K562 (cell line): ENCODE results near the gene ARF5. TPM values are rescaled to one million over a fixed set of nuclear protein-coding genes. Genes with fewer than 3 reads are reported as not detected.
A peak's percentile ranks its signal among the peaks of the same experiment; 100 is the strongest.

ENCODE experiments used
- ATAC-seq: fragments of 200-7000 bp; cut with Tn5 transposase; 3 replicates; pipeline ENCODE4 v1.9.1; 2020; ENCODE audit warnings: moderate library complexity
- BruUV-seq: library from RNA; stranded (reverse); fragments of 400-500 nt; replicated peaks from 2 replicates; lab custom pipeline; 2021; lab: Mats Ljungman, UMichigan
- CTCF ChIA-PET: fragments of 300-600 bp; formaldehyde crosslinking; extraction: SDS; loops from one replicate; lab custom pipeline; 2021; ENCODE audit warnings: low intra/inter-chr PET ratio; lab: Yijun Ruan, JAX
- POLR2A ChIA-PET: fragments of 300-600, 350-650 bp; sonication (Branson Sonifier 250); formaldehyde crosslinking; extraction: SDS; loops from one replicate; lab custom pipeline; 2021; ENCODE audit warnings: antibody characterized with exemption, inconsistent platforms; lab: Yijun Ruan, JAX
- DNase-seq, 4 experiments: peaks; one replicate each; pipeline versions ENCODE4 v3.0.0 to v3.0.0-alpha.2; 2011 to 2018; ENCODE audit warnings: low spot score in 3 of 4, mixed read lengths in 3 of 4; ENCODE audit errors: extremely low read depth in 1 of 4
- FAIRE-seq: peaks from 2 replicates; lab custom pipeline; 2011; peaks lifted over from hg19 to GRCh38; lab: Jason Lieb, UNC
- H2AFZ ChIP-seq: 2 replicates; pipeline ENCODE4 v1.6.0; 2011; ENCODE audit warnings: low read depth, low read length, control low read depth, inconsistent platforms
- H3K27ac ChIP-seq: fragments of 200-600 bp; 3 replicates; pipeline ENCODE4 v1.8.0; 2011; ENCODE audit warnings: low read depth, mild to moderate bottlenecking, control low read depth, inconsistent platforms, low read length, moderate library complexity, mixed read lengths; ENCODE audit errors: extremely low read depth
- H3K27me3 ChIP-seq, 2 experiments: fragments of 300-600 bp in 1 of 2; 2 replicates in 1 of 2; 3 replicates in 1 of 2; pipeline versions ENCODE4 v1.6.0 to v1.8.0; 2011; ENCODE audit warnings: inconsistent platforms in 2 of 2, low read length in 2 of 2, mild to moderate bottlenecking in 1 of 2, mixed read lengths in 1 of 2, moderate library complexity in 1 of 2; ENCODE audit not compliant: control insufficient read depth in 2 of 2, insufficient read depth in 2 of 2
- H3K36me3 ChIP-seq: fragments of 300-600 bp; 3 replicates; pipeline ENCODE4 v1.8.0; 2011; ENCODE audit warnings: mild to moderate bottlenecking, low read length, inconsistent platforms; ENCODE audit not compliant: control insufficient read depth, insufficient read depth
- H3K4me1 ChIP-seq, 2 experiments: fragments of 200-600 bp in 1 of 2; replicated peaks in 1 of 2; 2 replicates in 1 of 2; 3 replicates in 1 of 2; pipeline versions ENCODE4 v1.5.1 to v1.8.0; 2011; ENCODE audit warnings: inconsistent platforms in 2 of 2, low read length in 2 of 2, mild to moderate bottlenecking in 1 of 2, mixed read lengths in 1 of 2, moderate library complexity in 1 of 2; ENCODE audit not compliant: control insufficient read depth in 2 of 2, insufficient read depth in 2 of 2
- H3K4me2 ChIP-seq: 2 replicates; pipeline ENCODE4 v1.6.1; 2011; ENCODE audit warnings: low read length, control low read depth, inconsistent platforms, mixed read lengths; ENCODE audit not compliant: insufficient read depth
- H3K4me3 ChIP-seq: fragments of 200-600 bp; sonication (generic), shearing (Covaris generic); 2 replicates; pipeline ENCODE4 v1.5.1; 2016; ENCODE audit warnings: control low read depth, inconsistent platforms
- H3K79me2 ChIP-seq: fragments of 200-600 bp; 3 replicates; pipeline ENCODE4 v1.8.0; 2011; ENCODE audit warnings: low read length, inconsistent platforms; ENCODE audit not compliant: control insufficient read depth, insufficient read depth
- H3K9ac ChIP-seq, 2 experiments: 2 replicates each; pipeline versions ENCODE4 v1.6.0 to v1.6.1; 2011; ENCODE audit warnings: low read depth in 2 of 2, low read length in 2 of 2, control low read depth in 1 of 2, inconsistent platforms in 1 of 2, mild to moderate bottlenecking in 1 of 2, mixed read lengths in 1 of 2; ENCODE audit not compliant: insufficient read depth in 1 of 2
- H3K9me1 ChIP-seq: one replicate; pipeline ENCODE4 v1.6.0; 2011; ENCODE audit warnings: inconsistent platforms, mild to moderate bottlenecking, low read length, moderate library complexity; ENCODE audit not compliant: control insufficient read depth, insufficient read depth
- H3K9me3 ChIP-seq: replicated peaks from 2 replicates; pipeline ENCODE4 v1.5.1; 2011; ENCODE audit warnings: low read depth, low read length, inconsistent platforms; ENCODE audit not compliant: control insufficient read depth, insufficient read depth
- H4K20me1 ChIP-seq: replicated peaks from 2 replicates; pipeline ENCODE4 v1.6.1; 2011; ENCODE audit warnings: low read length, inconsistent platforms, mixed read lengths; ENCODE audit not compliant: control insufficient read depth, insufficient read depth
- ADNP ChIP-seq: fragments of 200-800 bp; sonication (Bioruptor generic); IDR thresholded peaks from 2 replicates; pipeline ENCODE4 v1.6.1; 2016; ENCODE audit warnings: missing genetic modification characterization, missing compliant biosample characterization
- BCOR ChIP-seq: fragments of 450-650 bp; IDR thresholded peaks from 2 replicates; pipeline ENCODE4 v1.6.1; 2016
- CHCHD3 ChIP-seq: fragments of 250-450 bp; sonication (Bioruptor Pico); IDR thresholded peaks from 2 replicates; pipeline ENCODE4 v2.1.2; 2022; ENCODE audit warnings: mild to moderate bottlenecking
- KDM1A ChIP-seq, 2 experiments: fragments of 450-650 bp; IDR thresholded peaks; 2 replicates each; pipeline ENCODE4 v1.6.1; 2016; ENCODE audit warnings: mild to moderate bottlenecking in 2 of 2
- NFYB ChIP-seq: IDR thresholded peaks from 2 replicates; pipeline ENCODE4 v1.6.1; 2011; ENCODE audit warnings: mild to moderate bottlenecking, moderate library complexity; ENCODE audit not compliant: insufficient read length; ENCODE audit errors: extremely low read depth
- RBM25 ChIP-seq: fragments of 200-400 bp; formaldehyde crosslinking; IDR thresholded peaks from 2 replicates; pipeline ENCODE4 v1.6.1; 2018; ENCODE audit warnings: low read length, low read depth, moderate library complexity; ENCODE audit not compliant: severe bottlenecking
- in situ Hi-C: fragments of 300-500 bp; cut with MboI; formaldehyde crosslinking; loops from 4 replicates; pipeline ENCODE4 v1.15.0; 2018; ENCODE audit warnings: inconsistent platforms, mixed read lengths
- intact Hi-C: fragments of 100-400 bp; cut with micrococcal nuclease; formaldehyde crosslinking; loops from 2 replicates; pipeline ENCODE4 v1.14.2; 2022
- polyA plus RNA-seq, 8 experiments: library from polyadenylated mRNA; depleted of rRNA in 4 of 8; stranded (reverse) in 5 of 8; unstranded in 3 of 8; fragments of >200 nt; fragmentation: Nextera tagmentation in 2 of 8; fragmentation: Illumina TruSeq in 1 of 8; extraction: Ambion mirVana in 2 of 8; extraction: Trizol in 1 of 8; gene quantifications; 2 replicates each; pipeline versions ENCODE4 v1.2.1 to v1.2.3, GENCODE V29; 2011 to 2014; ENCODE audit warnings: inconsistent platforms in 1 of 8, missing spikeins in 1 of 8
- total RNA-seq, 7 experiments: library from RNA; depleted of rRNA in 6 of 7; stranded (reverse); fragments of >200 nt in 6 of 7; fragmentation: Illumina TruSeq in 2 of 7; extraction: Trizol in 2 of 7; gene quantifications; 2 replicates each; pipeline versions ENCODE4 v1.2.1 to v1.2.3, GENCODE V29; 2011 to 2021; ENCODE audit warnings: low replicate concordance in 1 of 7
- TF ChIP-seq, protein P1 (sequence below), 2 experiments: fragments of 450-650 bp; IDR thresholded peaks; 2 replicates each; pipeline ENCODE4 v1.6.1; 2016; ENCODE audit warnings: mild to moderate bottlenecking in 2 of 2, borderline replicate concordance in 1 of 2, low read depth in 1 of 2, moderate library complexity in 1 of 2

ARF5 gene
- total and polyA plus RNA-seq, 9 of the 15 experiments (the other 6 are each of a cell fraction or from before 2014, with no cell fraction given) = 8.1 to 290 (median 125) TPM

GRCh38 chr7:127638197-127638596, 50.0 kb downstream of the ARF5 start:
- Histone ChIP-seq H3K4me3 (no peak overlapping the region), H4K20me1 (no peaks in the 10 kb centered on the region), H3K27me3 (peaks cover 12 to 24% of the 10 kb centered on the region in 2 experiments; a peak in 3 of 5 replicates), H3K9ac (no peak overlapping the region), H3K9me3 (no peaks in the 10 kb centered on the region), H3K4me2 (no peak overlapping the region), H3K36me3 (no peaks in the 10 kb centered on the region), H3K4me1 (no peaks in the 10 kb centered on the region), H3K9me1 (no peaks in the 10 kb centered on the region), H3K79me2 (no peaks in the 10 kb centered on the region), H2AFZ (no peak overlapping the region), H3K27ac (no peak overlapping the region)
- CTCF ChIA-PET = no interaction called here
- in situ Hi-C loops (no loop called here), intact Hi-C loops (no loop called here)
- ATAC-seq (no peak), DNase-seq (no peak), FAIRE-seq (no peak)
- POLR2A ChIA-PET = interaction anchor here (0.7 to 2.7 kb wide), 3 partner anchors 9 to 17 kb away, joined by 4 to 16 read pairs (median 4); partner anchors contain the start of gene SND1
- TF ChIP-seq KDM1A (IDR thresholded peaks at IDR 0.05) (0 out of 4 replicates have a peak, but pooled peaks of 1 of the 2 experiments have one; percentile 22), BCOR (peak; percentile 57), ADNP (tag) (peak; percentile 75), NFYB (no peak), CHCHD3 (CRISPR knock-in tag) (no peak), RBM25 (peak; percentile 94)
- TF ChIP-seq, protein P1, sequence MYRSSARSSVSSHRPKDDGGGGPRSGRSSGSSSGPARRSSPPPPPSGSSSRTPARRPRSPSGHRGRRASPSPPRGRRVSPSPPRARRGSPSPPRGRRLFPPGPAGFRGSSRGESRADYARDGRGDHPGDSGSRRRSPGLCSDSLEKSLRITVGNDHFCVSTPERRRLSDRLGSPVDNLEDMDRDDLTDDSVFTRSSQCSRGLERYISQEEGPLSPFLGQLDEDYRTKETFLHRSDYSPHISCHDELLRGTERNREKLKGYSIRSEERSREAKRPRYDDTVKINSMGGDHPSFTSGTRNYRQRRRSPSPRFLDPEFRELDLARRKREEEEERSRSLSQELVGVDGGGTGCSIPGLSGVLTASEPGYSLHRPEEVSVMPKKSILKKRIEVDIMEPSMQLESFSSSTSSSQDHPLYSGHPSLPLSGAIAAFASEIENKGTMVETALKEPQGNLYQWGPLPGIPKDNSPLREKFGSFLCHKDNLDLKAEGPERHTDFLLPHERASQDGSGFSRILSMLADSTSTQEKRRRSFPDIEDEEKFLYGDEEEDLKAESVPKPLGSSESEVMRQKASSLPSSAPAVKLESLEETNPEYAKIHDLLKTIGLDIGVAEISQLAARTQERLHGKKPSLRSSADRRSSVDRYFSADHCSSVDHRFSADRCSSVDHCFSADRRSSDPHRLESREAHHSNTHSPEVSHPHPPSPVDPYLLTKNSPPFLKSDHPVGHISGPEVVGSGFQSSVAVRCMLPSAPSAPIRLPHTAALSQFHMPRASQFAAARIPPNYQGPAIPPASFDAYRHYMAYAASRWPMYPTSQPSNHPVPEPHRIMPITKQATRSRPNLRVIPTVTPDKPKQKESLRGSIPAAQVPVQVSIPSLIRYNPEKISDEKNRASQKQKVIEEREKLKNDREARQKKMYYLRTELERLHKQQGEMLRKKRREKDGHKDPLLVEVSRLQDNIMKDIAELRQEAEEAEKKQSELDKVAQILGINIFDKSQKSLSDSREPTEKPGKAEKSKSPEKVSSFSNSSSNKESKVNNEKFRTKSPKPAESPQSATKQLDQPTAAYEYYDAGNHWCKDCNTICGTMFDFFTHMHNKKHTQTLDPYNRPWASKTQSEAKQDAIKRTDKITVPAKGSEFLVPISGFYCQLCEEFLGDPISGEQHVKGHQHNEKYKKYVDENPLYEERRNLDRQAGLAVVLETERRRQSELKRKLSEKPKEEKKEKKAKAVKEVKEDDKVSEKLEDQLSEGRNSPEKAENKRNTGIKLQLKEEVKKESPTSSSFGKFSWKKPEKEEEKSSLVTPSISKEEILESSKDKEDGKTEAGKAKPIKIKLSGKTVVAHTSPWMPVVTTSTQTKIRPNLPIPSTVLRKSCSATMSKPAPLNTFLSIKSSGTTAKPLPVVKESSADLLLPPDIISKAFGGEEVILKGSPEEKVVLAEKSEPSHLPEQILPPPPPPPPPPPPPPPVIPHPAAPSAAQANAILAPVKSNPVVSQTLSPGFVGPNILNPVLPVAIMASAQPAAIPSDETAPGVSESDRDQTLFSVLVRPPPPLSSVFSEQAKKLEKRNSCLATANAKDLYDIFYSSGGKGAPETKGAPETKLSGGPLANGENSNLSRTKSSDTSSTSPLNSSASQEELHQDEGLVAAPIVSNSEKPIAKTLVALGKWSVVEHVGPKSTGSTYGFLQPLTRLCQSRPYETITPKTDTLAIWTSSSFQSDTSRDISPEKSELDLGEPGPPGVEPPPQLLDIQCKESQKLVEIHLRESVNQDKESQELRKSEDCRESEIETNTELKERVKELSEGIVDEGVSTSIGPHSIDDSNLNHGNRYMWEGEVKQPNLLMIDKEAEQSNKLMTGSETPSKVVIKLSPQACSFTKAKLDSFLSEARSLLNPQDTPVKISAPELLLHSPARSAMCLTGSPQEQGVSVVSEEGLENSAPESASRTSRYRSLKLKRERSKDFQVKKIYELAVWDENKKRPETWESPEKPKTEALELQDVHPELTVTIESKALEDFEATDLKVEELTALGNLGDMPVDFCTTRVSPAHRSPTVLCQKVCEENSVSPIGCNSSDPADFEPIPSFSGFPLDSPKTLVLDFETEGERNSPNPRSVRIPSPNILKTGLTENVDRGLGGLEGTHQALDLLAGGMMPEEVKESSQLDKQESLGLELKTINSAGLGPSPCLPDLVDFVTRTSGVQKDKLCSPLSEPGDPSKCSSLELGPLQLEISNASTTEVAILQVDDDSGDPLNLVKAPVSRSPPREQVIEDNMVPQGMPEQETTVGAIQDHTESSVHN (IDR thresholded peaks at IDR 0.05; ENCODE audit: borderline replicate concordance in 1 of 2, low read depth in 1 of 2) = no peak
- no TSS peak for BruUV-seq
